PC-3 (cell line): ENCODE measurements around the gene ERMN.

Experiments used
- EZH2 ChIP-seq: fragments of 300-600 bp; sonication (generic); IDR thresholded peaks from one replicate; pipeline ENCODE4 v1.6.1; 2017; ENCODE audit warnings: antibody characterized with exemption, mild to moderate bottlenecking, low read length; ENCODE audit not compliant: unreplicated experiment
- TF ChIP-seq, protein P1 (sequence below): fragments of 300-600 bp; sonication (generic); conservative IDR thresholded peaks from 2 replicates; pipeline ENCODE4 v1.5.1; 2017; ENCODE audit warnings: antibody characterized with exemption, low read depth, mild to moderate bottlenecking, low read length

- TF ChIP-seq EZH2, result no peak
- TF ChIP-seq, protein P1, sequence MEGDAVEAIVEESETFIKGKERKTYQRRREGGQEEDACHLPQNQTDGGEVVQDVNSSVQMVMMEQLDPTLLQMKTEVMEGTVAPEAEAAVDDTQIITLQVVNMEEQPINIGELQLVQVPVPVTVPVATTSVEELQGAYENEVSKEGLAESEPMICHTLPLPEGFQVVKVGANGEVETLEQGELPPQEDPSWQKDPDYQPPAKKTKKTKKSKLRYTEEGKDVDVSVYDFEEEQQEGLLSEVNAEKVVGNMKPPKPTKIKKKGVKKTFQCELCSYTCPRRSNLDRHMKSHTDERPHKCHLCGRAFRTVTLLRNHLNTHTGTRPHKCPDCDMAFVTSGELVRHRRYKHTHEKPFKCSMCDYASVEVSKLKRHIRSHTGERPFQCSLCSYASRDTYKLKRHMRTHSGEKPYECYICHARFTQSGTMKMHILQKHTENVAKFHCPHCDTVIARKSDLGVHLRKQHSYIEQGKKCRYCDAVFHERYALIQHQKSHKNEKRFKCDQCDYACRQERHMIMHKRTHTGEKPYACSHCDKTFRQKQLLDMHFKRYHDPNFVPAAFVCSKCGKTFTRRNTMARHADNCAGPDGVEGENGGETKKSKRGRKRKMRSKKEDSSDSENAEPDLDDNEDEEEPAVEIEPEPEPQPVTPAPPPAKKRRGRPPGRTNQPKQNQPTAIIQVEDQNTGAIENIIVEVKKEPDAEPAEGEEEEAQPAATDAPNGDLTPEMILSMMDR, result no peak
Observed at GRCh38 chr2:157348291-157348921, 22.8 kb upstream of the ERMN start.
